Memory B cell (primary cell): Measurements from ENCODE around the gene LRRC43.

Experiments
- ATAC-seq: fragments of 150-1000 bp; cut with Tn5 transposase; 2 replicates; pipeline ENCODE4 v1.10.0; 2021; ENCODE audit warnings: low read depth, mild to moderate bottlenecking, moderate library complexity
- DNase-seq, 2 donors: peaks; one replicate each; pipeline ENCODE4 v3.0.0; 2022; ENCODE audit warnings: low spot score in 2 of 2
- H3K27ac Mint-ChIP-seq: one replicate; pipeline ENCODE4 v1.8.0; 2022; ENCODE audit warnings: mild to moderate bottlenecking, moderate library complexity, mixed read lengths
- H3K27me3 Mint-ChIP-seq: one replicate; pipeline ENCODE4 v1.8.0; 2022; ENCODE audit warnings: mixed read lengths
- H3K36me3 Mint-ChIP-seq: one replicate; pipeline ENCODE4 v1.8.0; 2022; ENCODE audit warnings: mild to moderate bottlenecking, mixed read lengths
- H3K4me1 Mint-ChIP-seq: one replicate; pipeline ENCODE4 v1.8.0; 2022; ENCODE audit warnings: mixed read lengths
- H3K4me3 Mint-ChIP-seq: one replicate; pipeline ENCODE4 v1.8.0; 2022; ENCODE audit warnings: mild to moderate bottlenecking, moderate library complexity, mixed read lengths
- H3K9me3 Mint-ChIP-seq: one replicate; pipeline ENCODE4 v1.8.0; 2022; ENCODE audit warnings: mixed read lengths

The LRRC43 gene

GRCh38 chr12:122238861-122239260 is 55.9 kb downstream of the LRRC43 start:
- peaks cover 23% of the 10 kb centered on the region for H3K36me3 Mint-ChIP-seq
- no peaks in the 10 kb centered on the region for H3K27me3 Mint-ChIP-seq
- DNase-seq: no peak
- no peak overlapping the region for H3K27ac Mint-ChIP-seq
- no peak overlapping the region for H3K4me3 Mint-ChIP-seq
- no peaks in the 10 kb centered on the region for H3K4me1 Mint-ChIP-seq
- no peaks in the 10 kb centered on the region for H3K9me3 Mint-ChIP-seq
- no peak for ATAC-seq

DNA sequence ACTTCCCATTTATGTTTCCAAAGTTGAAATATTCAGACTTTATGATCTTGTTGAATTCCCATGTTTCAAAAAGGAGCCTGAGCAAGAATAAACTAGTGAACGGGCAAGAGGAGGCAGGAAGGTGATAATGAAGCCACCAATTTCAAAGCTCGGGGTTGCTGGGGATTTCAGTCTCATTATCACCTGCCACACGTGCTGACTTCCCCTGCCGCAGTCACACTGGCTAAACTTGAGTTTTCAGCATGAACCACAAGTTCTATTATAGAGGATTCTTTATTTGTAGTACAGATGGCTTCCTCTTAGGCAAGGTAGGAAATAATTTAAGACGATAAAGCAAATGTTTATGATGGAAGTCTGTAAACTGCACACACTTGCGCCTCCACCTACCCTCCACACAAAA is 61.0 kb downstream of the LRRC43 start:
- H3K27me3 Mint-ChIP-seq: no peaks in the 10 kb centered on the region
- H3K4me3 Mint-ChIP-seq: no peak overlapping the region
- H3K4me1 Mint-ChIP-seq: no peaks in the 10 kb centered on the region
- no peak for ATAC-seq
- H3K27ac Mint-ChIP-seq: no peak overlapping the region
- H3K9me3 Mint-ChIP-seq: no peaks in the 10 kb centered on the region
- H3K36me3 Mint-ChIP-seq: peaks cover 20% of the 10 kb centered on the region
- DNase-seq: no peak

DNA sequence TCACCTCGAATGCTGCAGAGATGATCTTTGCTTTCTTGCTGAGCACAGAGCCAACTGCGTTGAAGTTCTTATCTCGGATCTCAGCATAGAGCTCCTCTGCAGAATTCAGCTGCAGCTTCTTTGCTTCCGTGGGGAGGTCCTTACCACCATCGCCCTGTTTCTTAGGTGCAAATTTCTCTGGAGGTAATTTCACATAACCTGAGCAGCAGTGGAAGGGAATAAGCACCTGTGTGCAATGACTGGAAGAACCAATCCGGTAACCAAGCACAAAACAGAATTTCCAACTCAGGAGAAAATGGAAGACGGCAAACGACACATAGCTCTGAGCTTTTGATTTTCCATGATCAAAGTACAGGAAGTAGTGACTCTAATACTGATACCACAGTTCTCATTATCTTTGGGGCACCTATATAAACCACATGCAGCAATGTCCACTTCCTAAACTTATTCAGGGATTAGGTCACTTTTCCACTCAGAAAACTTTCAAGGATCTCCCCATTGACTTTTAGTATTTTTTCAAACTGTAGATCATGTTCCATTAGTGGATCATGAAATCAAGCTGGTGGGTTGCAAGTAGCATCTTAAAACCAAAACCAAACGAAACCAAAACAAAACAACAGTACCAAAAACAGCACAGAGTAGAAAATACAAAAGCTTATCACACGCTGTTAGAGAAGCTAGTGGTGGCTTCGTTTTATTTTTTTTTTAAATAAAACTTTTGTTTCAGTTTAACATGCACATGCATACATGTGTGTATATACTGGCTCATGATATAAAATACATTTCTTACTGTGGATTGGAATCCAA is 61.8 kb downstream of the LRRC43 start:
- Mint-ChIP-seq H3K4me3 (no peak overlapping the region), H3K4me1 (no peaks in the 10 kb centered on the region), H3K27me3 (no peaks in the 10 kb centered on the region), H3K36me3 (peaks cover 22% of the 10 kb centered on the region), H3K9me3 (no peaks in the 10 kb centered on the region), H3K27ac (peak overlapping the region; percentile 16)
- no peak for ATAC-seq
- no peak for DNase-seq

GRCh38 chr12:122245553-122245952 is 62.6 kb downstream of the LRRC43 start:
- no peak for ATAC-seq
- Mint-ChIP-seq H3K36me3 (peaks cover 27% of the 10 kb centered on the region), H3K4me1 (no peaks in the 10 kb centered on the region), H3K27me3 (no peaks in the 10 kb centered on the region), H3K9me3 (no peaks in the 10 kb centered on the region), H3K27ac (no peak overlapping the region), H3K4me3 (no peak overlapping the region)
- DNase-seq: no peak

GRCh38 chr12:122250047-122250446 is 67.1 kb downstream of the LRRC43 start:
- Mint-ChIP-seq H3K27ac (no peak overlapping the region), H3K4me3 (no peak overlapping the region), H3K36me3 (peaks cover 17% of the 10 kb centered on the region), H3K9me3 (no peaks in the 10 kb centered on the region), H3K27me3 (no peaks in the 10 kb centered on the region), H3K4me1 (peaks cover 4% of the 10 kb centered on the region)
- ATAC-seq: no peak
- DNase-seq: no peak

GRCh38 chr12:122250536-122250935 is 67.6 kb downstream of the LRRC43 start:
- DNase-seq (no peak), ATAC-seq (no peak)
- H3K27ac Mint-ChIP-seq: no peak overlapping the region
- H3K4me1 Mint-ChIP-seq: peaks cover 4% of the 10 kb centered on the region
- H3K27me3 Mint-ChIP-seq: no peaks in the 10 kb centered on the region
- H3K4me3 Mint-ChIP-seq: no peak overlapping the region
- no peaks in the 10 kb centered on the region for H3K9me3 Mint-ChIP-seq
- peaks cover 17% of the 10 kb centered on the region for H3K36me3 Mint-ChIP-seq
